Left lung (tissue), 10 donors: ENCODE results near the gene MALRD1. TPM values are rescaled to one million over a fixed set of nuclear protein-coding genes. Genes with fewer than 3 reads are reported as not detected.
"Not testable (repeated sequence)": the region's sequence is repeated elsewhere in the genome, so short reads cannot be mapped to it uniquely, and the experiment has no call there.

Source experiments
- ATAC-seq: fragments of 200-7000 bp; cut with Tn5 transposase; one replicate; pipeline ENCODE4 v1.9.1; 2020; ENCODE audit warnings: moderate library complexity
- DNase-seq, 4 donors: peaks; one replicate each; pipeline ENCODE4 v3.0.0-alpha.2; 2013 to 2020
- H3K27ac ChIP-seq, 2 donors: fragments of 200-600 bp; sonication (generic) in 1 of 2; one replicate each; pipeline versions ENCODE4 v1.5.0 to v1.8.0; 2020 to 2021
- H3K27me3 ChIP-seq, 2 donors: fragments of 200-600 bp; sonication (generic) in 1 of 2; one replicate each; pipeline versions ENCODE4 v1.5.0 to v1.8.0; 2020 to 2021
- H3K36me3 ChIP-seq, 2 donors: fragments of 200-600 bp; sonication (generic) in 1 of 2; one replicate each; pipeline versions ENCODE4 v1.5.0 to v1.8.0; 2020 to 2021
- H3K4me1 ChIP-seq, 2 donors: fragments of 200-600 bp; one replicate each; pipeline ENCODE4 v1.8.0; 2021
- H3K4me3 ChIP-seq, 2 donors: fragments of 200-600 bp; sonication (generic) in 1 of 2; one replicate each; pipeline versions ENCODE4 v1.5.0 to v1.8.0; 2020 to 2021; ENCODE audit warnings: mild to moderate bottlenecking in 1 of 2
- H3K9me3 ChIP-seq, 2 donors: fragments of 200-600 bp; sonication (generic) in 1 of 2; one replicate each; pipeline versions ENCODE4 v1.5.0 to v1.8.0; 2020 to 2021
- CTCF ChIP-seq, 2 donors: fragments of 200-600 bp; sonication (generic) in 1 of 2; IDR thresholded peaks; one replicate each; pipeline versions ENCODE4 v1.5.0 to v1.8.0; 2021; ENCODE audit warnings: antibody characterized with exemption in 2 of 2
- intact Hi-C, 2 donors: fragments of 100-400 bp; cut with DNase I; formaldehyde crosslinking; loops; one replicate each; pipeline versions ENCODE4 v1.11.2 to v1.14.2; 2022
- polyA plus RNA-seq, 6 donors: library from polyadenylated mRNA; unstranded; fragments of 120-200 nt; gene quantifications; one replicate each; pipeline ENCODE4 v1.2.1, GENCODE V29; 2013; ENCODE audit not compliant: insufficient read length in 6 of 6
- total RNA-seq, 2 donors: library from RNA; stranded (reverse); fragmentation: NEBNext Ultra II Directional; extraction: Animal tissue kit (Norgen Biotek cat#: 25700); gene quantifications; one replicate each; pipeline ENCODE4 v1.2.1, GENCODE V29; 2021
- donor health status: DM: no; HTN: yes; CAD: no.
- donor health status: DM: no; HTN: no; CAD: no.

Gene MALRD1
- total and polyA plus RNA-seq, 8 donors, result 2.6 to 12.3 (median 6.9) TPM

- no peaks in the 10 kb centered on the region for H3K9me3 ChIP-seq
- no peak for TF ChIP-seq CTCF (IDR thresholded peaks at IDR 0.05)
- no peak overlapping the region for H3K4me3 ChIP-seq
- H3K27me3 ChIP-seq, result no peaks in the 10 kb centered on the region
- intact Hi-C loops, result no loop called here
- ATAC-seq (no peak), DNase-seq (no peak)
- no peaks in the 10 kb centered on the region for H3K36me3 ChIP-seq
- no peaks in the 10 kb centered on the region for H3K4me1 ChIP-seq
- H3K27ac ChIP-seq, result no peak overlapping the region
Measured at GRCh38 chr10:19750972-19751371, 702.4 kb downstream of the MALRD1 start.

GRCh38 chr10:19756919-19757318 is 708.3 kb downstream of the MALRD1 start:
- Histone ChIP-seq H3K4me1 (no peaks in the 10 kb centered on the region), H3K9me3 (no peaks in the 10 kb centered on the region), H3K4me3 (no peak overlapping the region), H3K27ac (no peak overlapping the region), H3K27me3 (no peaks in the 10 kb centered on the region), H3K36me3 (no peaks in the 10 kb centered on the region)
- TF ChIP-seq CTCF (IDR thresholded peaks at IDR 0.05), result no peak
- intact Hi-C loops, result no loop called here
- DNase-seq (no peak), ATAC-seq (no peak)

GRCh38 chr10:19762026-19762425 is 713.4 kb downstream of the MALRD1 start:
- no peaks in the 10 kb centered on the region for H3K9me3 ChIP-seq
- TF ChIP-seq CTCF (IDR thresholded peaks at IDR 0.05), result no peak
- no peak overlapping the region for H3K27ac ChIP-seq
- intact Hi-C loops, result no loop called here
- no peaks in the 10 kb centered on the region for H3K36me3 ChIP-seq
- H3K4me1 ChIP-seq, result no peaks in the 10 kb centered on the region
- DNase-seq (no peak), ATAC-seq (no peak)
- H3K27me3 ChIP-seq, result no peaks in the 10 kb centered on the region
- H3K4me3 ChIP-seq, result no peak overlapping the region

- Histone ChIP-seq H3K4me3 (no peak overlapping the region), H3K27me3 (no peaks in the 10 kb centered on the region), H3K27ac (no peak overlapping the region), H3K4me1 (peaks cover 0 to 3% of the 10 kb centered on the region in 2 donors), H3K9me3 (no peaks in the 10 kb centered on the region), H3K36me3 (no peaks in the 10 kb centered on the region)
- DNase-seq (peak in 2 of 4 donors; percentile 32 to 54), ATAC-seq (no peak)
- intact Hi-C loops, result no loop called here
- TF ChIP-seq CTCF (IDR thresholded peaks at IDR 0.05), result no peak
Measured at GRCh38 chr10:19764111-19764510, 715.5 kb downstream of the MALRD1 start.

- no peaks in the 10 kb centered on the region for H3K27me3 ChIP-seq
- H3K27ac ChIP-seq, result no peak overlapping the region
- no peak for DNase-seq
- no peak for ATAC-seq
- no peak for TF ChIP-seq CTCF (IDR thresholded peaks at IDR 0.05)
- no peaks in the 10 kb centered on the region for H3K9me3 ChIP-seq
- intact Hi-C loops, result no loop called here
- peaks cover 0 to 3% of the 10 kb centered on the region in 2 donors for H3K4me1 ChIP-seq
- no peak overlapping the region for H3K4me3 ChIP-seq
- no peaks in the 10 kb centered on the region for H3K36me3 ChIP-seq
Measured at GRCh38 chr10:19767876-19768275, 719.3 kb downstream of the MALRD1 start.

- H3K4me3 ChIP-seq, H3K4me1 ChIP-seq, DNase-seq, H3K27ac ChIP-seq, H3K27me3 ChIP-seq, H3K36me3 ChIP-seq, ATAC-seq, H3K9me3 ChIP-seq, intact Hi-C loops: not testable (repeated sequence)
Measured at GRCh38 chr10:19769826-19770225, 721.2 kb downstream of the MALRD1 start.
